GM12891 (cell line): ENCODE data around the gene TOR3A.

Source experiments
- PAX5 ChIP-seq: IDR thresholded peaks from 2 replicates; pipeline ENCODE4 v1.6.1; 2011; ENCODE audit warnings: low read length, moderate library complexity, mild to moderate bottlenecking; ENCODE audit not compliant: insufficient read depth, severe bottlenecking
- POLR2A ChIP-seq: IDR thresholded peaks from 2 replicates; pipeline ENCODE4 v1.6.1; 2011; ENCODE audit warnings: low read depth, low read length, control low read depth
- POLR2AphosphoS5 ChIP-seq: IDR thresholded peaks from 2 replicates; pipeline ENCODE4 v1.6.1; 2011; ENCODE audit warnings: low read depth, low read length, control low read depth
- SPI1 ChIP-seq: IDR thresholded peaks from 2 replicates; pipeline ENCODE4 v1.6.1; 2011; ENCODE audit warnings: low read depth, low read length, control low read depth
- TAF1 ChIP-seq: IDR thresholded peaks from 2 replicates; pipeline ENCODE4 v1.6.1; 2011; ENCODE audit warnings: low read depth, low read length, control low read depth

GRCh38 chr1:179053486-179053885, 28.4 kb upstream of the TOR3A start:
- TF ChIP-seq TAF1 = no peak
- TF ChIP-seq POLR2A = no peak
- TF ChIP-seq POLR2AphosphoS5 = no peak
- TF ChIP-seq SPI1 = no peak
- TF ChIP-seq PAX5 = no peak
